ENCODE measurements around the gene CLDN5. TPM values are rescaled to one million over a fixed set of nuclear protein-coding genes. Genes with fewer than 3 reads are reported as not detected.
A peak's percentile ranks its signal among the peaks of the same experiment; 100 is the strongest.

The CLDN5 gene
- total RNA-seq, 4 donors from 2014 or later: 67.6 to 367 (median 162) TPM

- ATAC-seq (ENCODE audit: low FRiP score) (no peak), DNase-seq (ENCODE audit: low spot score) (no peak)
- TF ChIP-seq, protein P1, sequence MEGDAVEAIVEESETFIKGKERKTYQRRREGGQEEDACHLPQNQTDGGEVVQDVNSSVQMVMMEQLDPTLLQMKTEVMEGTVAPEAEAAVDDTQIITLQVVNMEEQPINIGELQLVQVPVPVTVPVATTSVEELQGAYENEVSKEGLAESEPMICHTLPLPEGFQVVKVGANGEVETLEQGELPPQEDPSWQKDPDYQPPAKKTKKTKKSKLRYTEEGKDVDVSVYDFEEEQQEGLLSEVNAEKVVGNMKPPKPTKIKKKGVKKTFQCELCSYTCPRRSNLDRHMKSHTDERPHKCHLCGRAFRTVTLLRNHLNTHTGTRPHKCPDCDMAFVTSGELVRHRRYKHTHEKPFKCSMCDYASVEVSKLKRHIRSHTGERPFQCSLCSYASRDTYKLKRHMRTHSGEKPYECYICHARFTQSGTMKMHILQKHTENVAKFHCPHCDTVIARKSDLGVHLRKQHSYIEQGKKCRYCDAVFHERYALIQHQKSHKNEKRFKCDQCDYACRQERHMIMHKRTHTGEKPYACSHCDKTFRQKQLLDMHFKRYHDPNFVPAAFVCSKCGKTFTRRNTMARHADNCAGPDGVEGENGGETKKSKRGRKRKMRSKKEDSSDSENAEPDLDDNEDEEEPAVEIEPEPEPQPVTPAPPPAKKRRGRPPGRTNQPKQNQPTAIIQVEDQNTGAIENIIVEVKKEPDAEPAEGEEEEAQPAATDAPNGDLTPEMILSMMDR (IDR thresholded peaks at IDR 0.05): no peak
Observed at GRCh38 chr22:19482297-19482696, 41.9 kb downstream of the CLDN5 start.

GRCh38 chr22:19480789-19481188, 43.4 kb downstream of the CLDN5 start:
- TF ChIP-seq, protein P1 (IDR thresholded peaks at IDR 0.05): no peak
- DNase-seq (ENCODE audit: low spot score) (no peak), ATAC-seq (ENCODE audit: low FRiP score) (no peak)

DNA sequence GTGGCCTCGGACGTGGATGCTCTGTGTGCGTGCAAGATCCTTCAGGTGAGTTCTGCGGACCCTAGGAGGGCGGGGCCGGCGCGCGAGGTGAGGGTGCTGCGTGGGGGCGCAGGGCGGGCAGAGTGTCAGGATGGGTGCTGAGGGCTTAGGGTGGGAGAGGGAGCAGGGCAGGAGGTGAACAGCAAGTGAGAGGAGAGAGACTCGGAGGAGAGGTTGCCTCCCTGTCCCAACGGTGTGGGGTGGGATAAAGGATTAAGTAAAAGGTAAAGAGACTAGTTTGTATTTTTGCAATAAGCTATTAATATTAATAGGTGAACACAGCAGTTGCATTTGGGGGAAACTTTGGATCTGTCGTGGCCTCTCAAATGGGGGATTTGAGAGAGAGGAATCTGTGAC, 44.0 kb downstream of the CLDN5 start:
- DNase-seq (ENCODE audit: low spot score) (no peak), ATAC-seq (ENCODE audit: low FRiP score) (no peak)
- TF ChIP-seq, protein P1 (IDR thresholded peaks at IDR 0.05): no peak

- peak; percentile 97 for ATAC-seq (ENCODE audit: low FRiP score)
- TF ChIP-seq, protein P1 (IDR thresholded peaks at IDR 0.05): no peak
- peak; percentile 88 for DNase-seq (ENCODE audit: low spot score)
Observed at GRCh38 chr22:19479355-19480172, 44.6 kb downstream of the CLDN5 start, which contains the start of gene CDC45. TSS of gene CDC45 (plus strand) at chr22:19479920. CDS start at chr22:19479969, 49 bp downstream.

DNA sequence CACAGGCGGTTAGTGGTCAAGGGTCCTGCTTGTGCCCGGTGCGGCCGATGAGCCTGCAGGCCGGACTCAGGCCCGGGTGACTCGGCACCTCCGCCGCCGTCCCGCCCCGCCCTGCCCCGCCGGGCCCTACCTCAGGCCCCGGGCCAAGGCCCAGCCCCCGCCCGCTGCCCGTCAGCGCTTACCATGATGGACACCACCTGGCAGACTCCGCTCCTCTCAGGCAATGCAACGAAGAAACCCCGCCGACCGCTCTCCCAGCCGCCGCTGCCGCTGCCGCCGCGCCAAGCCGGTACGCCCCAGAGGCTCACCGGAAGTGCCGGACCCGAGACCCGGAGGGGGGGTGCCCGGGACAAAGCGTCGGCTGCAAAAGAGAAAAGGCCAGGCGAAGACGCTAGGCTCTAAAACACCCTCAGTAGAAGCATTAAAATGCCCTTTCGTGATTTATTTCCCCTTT, 45.3 kb downstream of the CLDN5 start, which contains the start of gene UFD1:
UFD1 (minus strand) TSS at position 293 of the 454 bp plus-strand sequence; CDS start at position 185, 108 bp downstream.
- TF ChIP-seq, protein P1 (IDR thresholded peaks at IDR 0.05): no peak
- ATAC-seq (ENCODE audit: low FRiP score) (peak; percentile 90), DNase-seq (ENCODE audit: low spot score) (peak; percentile 44)

DNA sequence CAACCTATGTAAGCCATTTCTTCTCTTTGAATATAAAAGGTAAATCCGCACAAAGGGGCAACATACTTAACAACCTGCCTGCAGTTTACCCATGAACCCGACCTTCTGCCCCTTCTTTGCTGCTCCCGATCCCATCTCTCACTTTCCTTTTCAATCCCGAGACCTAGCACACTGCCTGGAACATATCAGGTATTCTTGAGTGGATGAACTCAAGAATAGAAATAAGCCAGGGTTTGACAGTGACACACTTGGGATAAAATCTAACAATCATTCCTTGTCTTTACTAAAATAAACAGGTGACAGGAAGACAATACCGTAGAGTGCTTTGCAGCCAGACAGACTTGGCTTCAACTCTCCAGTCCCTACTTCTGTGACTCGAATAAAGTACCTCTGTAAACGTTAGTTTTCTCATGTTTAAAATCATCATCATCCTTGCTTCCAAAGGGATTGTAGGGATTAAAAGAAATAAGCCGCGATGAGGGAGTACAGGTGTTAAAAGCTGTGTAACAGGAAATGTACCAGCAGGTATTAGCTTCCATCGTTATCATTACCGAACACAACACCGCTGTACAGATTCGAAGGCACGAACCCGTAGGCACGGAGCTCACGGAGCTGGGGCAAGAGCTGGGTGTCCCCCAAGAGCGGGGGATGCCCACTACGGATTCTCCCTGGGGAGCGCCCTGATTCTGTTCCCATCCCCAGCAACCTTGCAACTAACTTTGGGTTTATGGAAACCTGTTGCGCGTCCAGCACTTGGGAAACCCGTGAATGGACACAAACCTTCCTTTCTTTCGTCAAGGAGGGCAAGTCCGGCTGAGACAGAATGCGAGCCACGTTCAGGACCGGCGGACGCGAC, 45.9 kb downstream of the CLDN5 start:
- DNase-seq (ENCODE audit: low spot score) (no peak), ATAC-seq (ENCODE audit: low FRiP score) (no peak)
- TF ChIP-seq, protein P1 (IDR thresholded peaks at IDR 0.05): no peak

All from omental fat pad (tissue), 4 donors.